GM20000 (cell line): ENCODE data around the gene TFF3.
A peak's percentile ranks its signal among the peaks of the same experiment; 100 is the strongest.

Source experiments
- DNase-seq: peaks from one replicate; pipeline ENCODE4 v3.0.0; 2012; ENCODE audit warnings: low spot score
- CTCF ChIP-seq: IDR thresholded peaks from 2 replicates; pipeline ENCODE4 v1.5.1; 2012; ENCODE audit warnings: mild to moderate bottlenecking, control low read depth; ENCODE audit errors: extremely low read depth, missing control alignments

The TFF3 gene

GRCh38 chr21:42290505-42290904, 24.7 kb downstream of the TFF3 start:
- no peak for DNase-seq
- no peak for TF ChIP-seq CTCF

- DNase-seq, result no peak
- TF ChIP-seq CTCF, result no peak
These were observed 25.3 kb downstream of the TFF3 start for GRCh38 chr21:42289926-42290325.

- no peak for DNase-seq
- TF ChIP-seq CTCF, result no peak
These were observed 26.2 kb downstream of the TFF3 start for GRCh38 chr21:42288962-42289361.

GRCh38 chr21:42287193-42288083, 27.8 kb downstream of the TFF3 start:
- DNase-seq, result no peak
- no peak for TF ChIP-seq CTCF

- peak; percentile 54 for DNase-seq
- TF ChIP-seq CTCF, result no peak
These were observed 28.8 kb downstream of the TFF3 start for GRCh38 chr21:42286416-42286815.

- peak; percentile 50 for DNase-seq
These were observed 29.5 kb downstream of the TFF3 start for GRCh38 chr21:42285569-42286245.

More at GRCh38 chr21:42285569-42286245, 29.5 kb downstream of the TFF3 start:
- TF ChIP-seq CTCF, result no peak
